ENCODE data around the gene TMEM170A.
"Not testable (repeated sequence)": the region's sequence is repeated elsewhere in the genome, so short reads cannot be mapped to it uniquely, and the experiment has no call there.

The TMEM170A gene

GRCh38 chr16:75446416-75446815 lies 18.1 kb downstream of the TMEM170A start:
- DNase-seq: no peak

- no peak for DNase-seq
Measured at GRCh38 chr16:75445298-75445697, 19.2 kb downstream of the TMEM170A start.

GRCh38 chr16:75443298-75443697 lies 21.2 kb downstream of the TMEM170A start:
- DNase-seq: no peak

GRCh38 chr16:75433732-75434413 lies 30.6 kb downstream of the TMEM170A start:
- peak in 1 of 2 donors; percentile 4 for DNase-seq

GRCh38 chr16:75432828-75433731 lies 31.4 kb downstream of the TMEM170A start, which contains the start of gene CFDP1:
TSS of gene CFDP1 (minus strand) at chr16:75433503. CDS start at chr16:75433352, 151 bp downstream.
- DNase-seq: peak; percentile 95 to 96

GRCh38 chr16:75429621-75430403 lies 34.7 kb downstream of the TMEM170A start:
- no peak for DNase-seq

- peak in 1 of 2 donors; percentile 10 for DNase-seq
Measured at GRCh38 chr16:75426524-75426923, 38.0 kb downstream of the TMEM170A start.

GRCh38 chr16:75424105-75424762 lies 40.3 kb downstream of the TMEM170A start:
- not testable (repeated sequence) for DNase-seq

GRCh38 chr16:75423723-75424104 lies 40.8 kb downstream of the TMEM170A start:
- DNase-seq: no peak

GRCh38 chr16:75421820-75422126 lies 42.7 kb downstream of the TMEM170A start:
- DNase-seq: no peak

- DNase-seq: peak; percentile 20 to 38
Measured at GRCh38 chr16:75420987-75421819, 43.3 kb downstream of the TMEM170A start.

GRCh38 chr16:75416904-75417565 lies 47.5 kb downstream of the TMEM170A start:
- DNase-seq: no peak

GRCh38 chr16:75415169-75415905 lies 49.2 kb downstream of the TMEM170A start:
- DNase-seq: no peak

GRCh38 chr16:75413951-75414350 lies 50.5 kb downstream of the TMEM170A start:
- DNase-seq: no peak

GRCh38 chr16:75406943-75407342 lies 57.5 kb downstream of the TMEM170A start:
- no peak for DNase-seq

GRCh38 chr16:75402821-75403475 lies 61.5 kb downstream of the TMEM170A start:
- no peak for DNase-seq

GRCh38 chr16:75402159-75402820 lies 62.2 kb downstream of the TMEM170A start:
- no peak for DNase-seq

- no peak for DNase-seq
Measured at GRCh38 chr16:75401691-75402090, 62.8 kb downstream of the TMEM170A start.

- DNase-seq: no peak
Measured at GRCh38 chr16:75398333-75398732, 66.2 kb downstream of the TMEM170A start.

Measured in stimulated activated CD4-positive, alpha-beta T cell treated with anti-CD3 and anti-CD28 coated beads, Interleukin-2, amount 100 ng/mL, for 24 hours (primary cell).